ENCODE data around the gene TLR6.

DNA sequence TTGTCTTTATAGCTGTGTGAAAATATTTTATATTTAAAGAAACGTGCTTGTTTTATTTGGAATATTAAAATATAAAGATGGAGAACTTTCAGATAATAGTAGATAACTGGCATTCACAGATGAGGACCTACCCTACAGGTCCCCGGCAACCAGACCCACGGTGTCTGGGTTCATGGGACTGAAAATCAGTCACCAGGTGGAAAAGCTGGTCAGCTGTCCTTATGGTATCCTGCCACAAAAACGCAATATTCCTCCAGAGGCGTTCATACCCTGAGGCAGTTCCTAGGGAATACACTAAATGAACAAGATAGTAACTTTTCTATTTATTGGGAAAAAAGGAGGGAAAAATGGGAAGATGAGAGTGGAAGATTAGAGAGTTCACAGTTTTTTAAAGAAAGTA is 1.2 kb downstream of the TLR6 start:
- TF ChIP-seq, protein P1, sequence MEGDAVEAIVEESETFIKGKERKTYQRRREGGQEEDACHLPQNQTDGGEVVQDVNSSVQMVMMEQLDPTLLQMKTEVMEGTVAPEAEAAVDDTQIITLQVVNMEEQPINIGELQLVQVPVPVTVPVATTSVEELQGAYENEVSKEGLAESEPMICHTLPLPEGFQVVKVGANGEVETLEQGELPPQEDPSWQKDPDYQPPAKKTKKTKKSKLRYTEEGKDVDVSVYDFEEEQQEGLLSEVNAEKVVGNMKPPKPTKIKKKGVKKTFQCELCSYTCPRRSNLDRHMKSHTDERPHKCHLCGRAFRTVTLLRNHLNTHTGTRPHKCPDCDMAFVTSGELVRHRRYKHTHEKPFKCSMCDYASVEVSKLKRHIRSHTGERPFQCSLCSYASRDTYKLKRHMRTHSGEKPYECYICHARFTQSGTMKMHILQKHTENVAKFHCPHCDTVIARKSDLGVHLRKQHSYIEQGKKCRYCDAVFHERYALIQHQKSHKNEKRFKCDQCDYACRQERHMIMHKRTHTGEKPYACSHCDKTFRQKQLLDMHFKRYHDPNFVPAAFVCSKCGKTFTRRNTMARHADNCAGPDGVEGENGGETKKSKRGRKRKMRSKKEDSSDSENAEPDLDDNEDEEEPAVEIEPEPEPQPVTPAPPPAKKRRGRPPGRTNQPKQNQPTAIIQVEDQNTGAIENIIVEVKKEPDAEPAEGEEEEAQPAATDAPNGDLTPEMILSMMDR (IDR thresholded peaks at IDR 0.05) = no peak
- TF ChIP-seq EZH2 (IDR thresholded peaks at IDR 0.05; ENCODE audit: borderline replicate concordance, insufficient read depth, low read depth, low read length, poor library complexity, severe bottlenecking) = no peak
